OCI-LY3 (cell line): ENCODE results near the gene TRIM14.

ENCODE experiments used
- H2AFZ ChIP-seq: fragments of 200-600, 300-600 bp; shearing (Covaris generic); 2 replicates; pipeline ENCODE4 v1.6.0; 2014; ENCODE audit warnings: antibody characterized with exemption, low read depth, low read length
- H3K27ac ChIP-seq: fragments of 200-600, 300-600 bp; sonication (generic); 2 replicates; pipeline ENCODE4 v1.5.1; 2014; ENCODE audit warnings: mild to moderate bottlenecking, low read length, moderate library complexity, mixed read lengths
- H3K27me3 ChIP-seq: fragments of 200-600, 300-600 bp; sonication (generic); 2 replicates; pipeline ENCODE4 v1.6.1; 2014; ENCODE audit warnings: low read depth, low read length, mixed read lengths
- H3K36me3 ChIP-seq: fragments of 200-600, 300-600 bp; sonication (generic); replicated peaks from 2 replicates; pipeline ENCODE3; 2014; ENCODE audit warnings: low read depth, low read length, mixed read lengths
- H3K4me1 ChIP-seq: fragments of 300-600, 200-600 bp; sonication (generic); 2 replicates; pipeline ENCODE4 v1.6.1; 2014; ENCODE audit warnings: low read length, mixed read lengths
- H3K4me2 ChIP-seq: fragments of 200-600, 300-600 bp; sonication (generic); 2 replicates; pipeline ENCODE4 v1.6.1; 2014; ENCODE audit warnings: low read length, mixed read lengths
- H3K4me3 ChIP-seq: fragments of 300-600, 200-600 bp; sonication (generic); 2 replicates; pipeline ENCODE4 v1.5.1; 2014; ENCODE audit warnings: antibody characterized with exemption, mild to moderate bottlenecking, low read length, moderate library complexity
- H3K79me2 ChIP-seq: fragments of 300-600, 200-600 bp; shearing (Covaris generic); 2 replicates; pipeline ENCODE4 v1.6.1; 2014; ENCODE audit warnings: mild to moderate bottlenecking, low read length, mixed read lengths
- H3K9ac ChIP-seq: fragments of 300-600, 200-600 bp; shearing (Covaris generic); 2 replicates; pipeline ENCODE4 v1.6.0; 2014; ENCODE audit warnings: mild to moderate bottlenecking, low read length, moderate library complexity
- H3K9me3 ChIP-seq: fragments of 200-600, 300-600 bp; shearing (Covaris generic); 2 replicates; pipeline ENCODE4 v1.6.1; 2014; ENCODE audit warnings: low read length, mixed read lengths; ENCODE audit not compliant: insufficient read depth
- H4K20me1 ChIP-seq: fragments of 200-600, 300-600 bp; sonication (generic); 2 replicates; pipeline ENCODE4 v1.6.1; 2016; ENCODE audit warnings: low read length, mixed read lengths; ENCODE audit not compliant: insufficient read depth
- EZH2phosphoT487 ChIP-seq: fragments of 200-600 bp; shearing (Covaris generic); IDR thresholded peaks from 2 replicates; pipeline ENCODE4 v1.6.1; 2018; ENCODE audit warnings: antibody characterized with exemption, mixed run types, low read depth
- TF ChIP-seq, protein P1 (sequence below): fragments of 200-600, 300-600 bp; sonication (generic); IDR thresholded peaks from 2 replicates; pipeline ENCODE4 v1.5.1; 2014; ENCODE audit warnings: antibody characterized with exemption, low read length, low read depth

Gene TRIM14

DNA sequence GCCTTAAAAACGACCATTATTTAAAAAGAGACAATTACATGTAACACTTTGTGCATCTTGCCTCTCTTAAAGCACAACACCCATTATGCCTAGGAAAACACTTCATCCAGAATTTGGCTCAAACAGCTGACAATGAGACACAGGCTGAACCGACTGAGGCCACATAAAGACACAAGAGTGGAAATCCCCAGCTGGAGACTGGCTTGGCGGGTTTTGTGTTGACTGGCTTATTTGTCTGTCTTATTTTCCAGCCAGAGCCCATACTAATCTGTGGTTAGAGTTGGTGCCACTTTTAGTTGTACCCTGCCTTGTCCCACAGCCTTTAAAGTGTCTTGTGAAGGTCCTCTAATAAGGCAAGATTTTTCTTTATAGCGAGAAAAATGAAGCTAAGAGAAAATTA lies 21.2 kb downstream of the TRIM14 start:
- Histone ChIP-seq H3K9ac (no peak overlapping the region), H3K4me2 (0 out of 2 replicates have a peak overlapping the region, but pooled peaks have one; percentile 9), H4K20me1 (no peaks in the 10 kb centered on the region), H3K27ac (no peak overlapping the region), H3K4me1 (peaks cover 18% of the 10 kb centered on the region), H3K79me2 (no peaks in the 10 kb centered on the region), H3K9me3 (no peaks in the 10 kb centered on the region), H2AFZ (no peak overlapping the region), H3K36me3 (no peaks in the 10 kb centered on the region), H3K27me3 (no peaks in the 10 kb centered on the region), H3K4me3 (no peak overlapping the region)
- TF ChIP-seq, protein P1, sequence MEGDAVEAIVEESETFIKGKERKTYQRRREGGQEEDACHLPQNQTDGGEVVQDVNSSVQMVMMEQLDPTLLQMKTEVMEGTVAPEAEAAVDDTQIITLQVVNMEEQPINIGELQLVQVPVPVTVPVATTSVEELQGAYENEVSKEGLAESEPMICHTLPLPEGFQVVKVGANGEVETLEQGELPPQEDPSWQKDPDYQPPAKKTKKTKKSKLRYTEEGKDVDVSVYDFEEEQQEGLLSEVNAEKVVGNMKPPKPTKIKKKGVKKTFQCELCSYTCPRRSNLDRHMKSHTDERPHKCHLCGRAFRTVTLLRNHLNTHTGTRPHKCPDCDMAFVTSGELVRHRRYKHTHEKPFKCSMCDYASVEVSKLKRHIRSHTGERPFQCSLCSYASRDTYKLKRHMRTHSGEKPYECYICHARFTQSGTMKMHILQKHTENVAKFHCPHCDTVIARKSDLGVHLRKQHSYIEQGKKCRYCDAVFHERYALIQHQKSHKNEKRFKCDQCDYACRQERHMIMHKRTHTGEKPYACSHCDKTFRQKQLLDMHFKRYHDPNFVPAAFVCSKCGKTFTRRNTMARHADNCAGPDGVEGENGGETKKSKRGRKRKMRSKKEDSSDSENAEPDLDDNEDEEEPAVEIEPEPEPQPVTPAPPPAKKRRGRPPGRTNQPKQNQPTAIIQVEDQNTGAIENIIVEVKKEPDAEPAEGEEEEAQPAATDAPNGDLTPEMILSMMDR: no peak
- TF ChIP-seq EZH2phosphoT487: no peak

DNA sequence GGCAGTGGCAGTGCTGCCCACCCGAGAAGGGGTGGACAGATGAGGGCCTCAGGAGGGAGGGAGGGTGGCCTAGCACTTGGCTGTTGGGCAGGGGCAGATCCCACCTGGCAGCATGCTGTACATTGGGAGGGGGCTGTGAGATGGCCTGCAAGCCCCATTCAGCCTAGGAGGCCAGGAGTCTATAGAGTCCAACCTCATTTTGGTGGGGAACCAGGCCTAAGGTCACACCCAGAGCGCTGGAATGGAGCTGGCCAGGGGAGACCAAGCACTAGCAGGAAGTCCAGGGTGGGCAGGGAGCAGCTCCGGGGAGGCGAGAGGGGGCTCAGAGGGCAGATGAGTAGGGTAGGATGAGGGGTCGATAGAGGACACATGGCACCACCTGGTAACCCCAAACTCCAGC lies 22.9 kb downstream of the TRIM14 start:
- H4K20me1 ChIP-seq: no peaks in the 10 kb centered on the region
- H3K36me3 ChIP-seq: no peaks in the 10 kb centered on the region
- no peaks in the 10 kb centered on the region for H3K27me3 ChIP-seq
- TF ChIP-seq EZH2phosphoT487: no peak
- TF ChIP-seq, protein P1: no peak
- H3K4me3 ChIP-seq: no peak overlapping the region
- no peaks in the 10 kb centered on the region for H3K9me3 ChIP-seq
- H3K4me1 ChIP-seq: peaks cover 8% of the 10 kb centered on the region
- no peak overlapping the region for H3K4me2 ChIP-seq
- H2AFZ ChIP-seq: no peak overlapping the region
- H3K79me2 ChIP-seq: no peaks in the 10 kb centered on the region
- no peak overlapping the region for H3K27ac ChIP-seq
- H3K9ac ChIP-seq: no peak overlapping the region

DNA sequence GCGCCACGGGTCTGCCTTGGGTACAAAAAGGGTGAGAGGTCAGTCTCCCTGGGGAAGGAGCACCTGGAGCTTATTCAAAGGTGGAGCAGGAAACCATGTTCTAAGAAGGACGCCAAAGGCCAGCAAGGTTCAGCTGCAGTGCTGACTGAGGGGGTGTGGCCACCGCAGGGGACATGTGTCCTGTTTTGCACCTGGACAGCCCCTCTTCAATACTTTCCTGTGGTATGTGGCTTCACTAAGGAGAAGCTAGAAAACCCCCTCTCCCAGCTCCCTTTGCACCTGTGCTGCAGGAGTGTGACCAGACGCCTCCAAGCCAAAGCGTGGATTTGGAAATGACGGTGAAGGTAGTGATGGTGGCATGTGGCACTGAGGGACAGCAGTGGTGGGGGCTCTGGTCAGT lies 23.6 kb downstream of the TRIM14 start:
- Histone ChIP-seq H3K4me3 (no peak overlapping the region), H2AFZ (no peak overlapping the region), H3K4me2 (no peak overlapping the region), H3K9me3 (no peaks in the 10 kb centered on the region), H4K20me1 (no peaks in the 10 kb centered on the region), H3K4me1 (peaks cover 8% of the 10 kb centered on the region), H3K79me2 (no peaks in the 10 kb centered on the region), H3K9ac (no peak overlapping the region), H3K27me3 (no peaks in the 10 kb centered on the region), H3K36me3 (no peaks in the 10 kb centered on the region), H3K27ac (no peak overlapping the region)
- TF ChIP-seq EZH2phosphoT487: no peak
- TF ChIP-seq, protein P1: no peak

DNA sequence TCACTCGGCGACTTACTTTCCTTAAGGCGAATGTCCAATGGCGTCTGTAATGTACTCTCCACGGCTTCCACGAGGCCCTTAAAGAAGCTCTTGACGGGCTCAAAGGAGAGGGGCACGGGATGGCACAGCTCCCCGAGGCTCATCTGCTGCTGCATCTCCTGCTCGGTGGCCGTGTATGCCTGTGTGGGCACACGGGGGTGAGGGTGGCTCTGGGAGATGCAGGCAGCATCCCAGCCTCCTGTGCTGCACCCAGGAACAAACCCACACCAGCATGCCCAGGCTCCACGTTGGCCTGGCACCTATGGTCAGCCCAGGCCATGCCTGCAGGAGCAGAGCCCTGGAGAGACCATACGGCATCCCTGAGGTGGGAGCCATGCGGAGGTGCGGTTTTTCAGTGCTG lies 24.2 kb downstream of the TRIM14 start:
- no peaks in the 10 kb centered on the region for H3K9me3 ChIP-seq
- no peaks in the 10 kb centered on the region for H3K79me2 ChIP-seq
- H3K4me2 ChIP-seq: no peak overlapping the region
- no peak overlapping the region for H2AFZ ChIP-seq
- no peaks in the 10 kb centered on the region for H4K20me1 ChIP-seq
- H3K27me3 ChIP-seq: no peaks in the 10 kb centered on the region
- H3K4me3 ChIP-seq: no peak overlapping the region
- no peaks in the 10 kb centered on the region for H3K36me3 ChIP-seq
- no peak overlapping the region for H3K9ac ChIP-seq
- TF ChIP-seq, protein P1: no peak
- TF ChIP-seq EZH2phosphoT487: no peak
- H3K27ac ChIP-seq: no peak overlapping the region
- H3K4me1 ChIP-seq: peaks cover 8% of the 10 kb centered on the region
